T-helper 2 cell treated with Interferon-gamma antibody and Interleukin-4, amounts not matched to agents 100 ng/mL and 5 ng/mL, for 36 hours (primary cell): ENCODE results near the gene SEC16B. TPM values are rescaled to one million over a fixed set of nuclear protein-coding genes. Genes with fewer than 3 reads are reported as not detected.
"Not testable (repeated sequence)": the region's sequence is repeated elsewhere in the genome, so short reads cannot be mapped to it uniquely, and the experiment has no call there.

Experiments used
- intact Hi-C: fragments of 100-400 bp; cut with micrococcal nuclease; formaldehyde crosslinking; loops from one replicate; pipeline ENCODE4 v1.15.1; 2023
- total RNA-seq: library from RNA; stranded (reverse); gene quantifications from 2 replicates; pipeline ENCODE4 v1.2.3, GENCODE V29; 2022

SEC16B gene, protein sequence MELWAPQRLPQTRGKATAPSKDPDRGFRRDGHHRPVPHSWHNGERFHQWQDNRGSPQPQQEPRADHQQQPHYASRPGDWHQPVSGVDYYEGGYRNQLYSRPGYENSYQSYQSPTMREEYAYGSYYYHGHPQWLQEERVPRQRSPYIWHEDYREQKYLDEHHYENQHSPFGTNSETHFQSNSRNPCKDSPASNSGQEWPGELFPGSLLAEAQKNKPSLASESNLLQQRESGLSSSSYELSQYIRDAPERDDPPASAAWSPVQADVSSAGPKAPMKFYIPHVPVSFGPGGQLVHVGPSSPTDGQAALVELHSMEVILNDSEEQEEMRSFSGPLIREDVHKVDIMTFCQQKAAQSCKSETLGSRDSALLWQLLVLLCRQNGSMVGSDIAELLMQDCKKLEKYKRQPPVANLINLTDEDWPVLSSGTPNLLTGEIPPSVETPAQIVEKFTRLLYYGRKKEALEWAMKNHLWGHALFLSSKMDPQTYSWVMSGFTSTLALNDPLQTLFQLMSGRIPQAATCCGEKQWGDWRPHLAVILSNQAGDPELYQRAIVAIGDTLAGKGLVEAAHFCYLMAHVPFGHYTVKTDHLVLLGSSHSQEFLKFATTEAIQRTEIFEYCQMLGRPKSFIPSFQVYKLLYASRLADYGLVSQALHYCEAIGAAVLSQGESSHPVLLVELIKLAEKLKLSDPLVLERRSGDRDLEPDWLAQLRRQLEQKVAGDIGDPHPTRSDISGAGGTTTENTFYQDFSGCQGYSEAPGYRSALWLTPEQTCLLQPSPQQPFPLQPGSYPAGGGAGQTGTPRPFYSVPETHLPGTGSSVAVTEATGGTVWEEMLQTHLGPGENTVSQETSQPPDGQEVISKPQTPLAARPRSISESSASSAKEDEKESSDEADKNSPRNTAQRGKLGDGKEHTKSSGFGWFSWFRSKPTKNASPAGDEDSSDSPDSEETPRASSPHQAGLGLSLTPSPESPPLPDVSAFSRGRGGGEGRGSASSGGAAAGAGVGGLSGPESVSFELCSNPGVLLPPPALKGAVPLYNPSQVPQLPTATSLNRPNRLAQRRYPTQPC
- total RNA-seq: not detected in 2 replicates

DNA sequence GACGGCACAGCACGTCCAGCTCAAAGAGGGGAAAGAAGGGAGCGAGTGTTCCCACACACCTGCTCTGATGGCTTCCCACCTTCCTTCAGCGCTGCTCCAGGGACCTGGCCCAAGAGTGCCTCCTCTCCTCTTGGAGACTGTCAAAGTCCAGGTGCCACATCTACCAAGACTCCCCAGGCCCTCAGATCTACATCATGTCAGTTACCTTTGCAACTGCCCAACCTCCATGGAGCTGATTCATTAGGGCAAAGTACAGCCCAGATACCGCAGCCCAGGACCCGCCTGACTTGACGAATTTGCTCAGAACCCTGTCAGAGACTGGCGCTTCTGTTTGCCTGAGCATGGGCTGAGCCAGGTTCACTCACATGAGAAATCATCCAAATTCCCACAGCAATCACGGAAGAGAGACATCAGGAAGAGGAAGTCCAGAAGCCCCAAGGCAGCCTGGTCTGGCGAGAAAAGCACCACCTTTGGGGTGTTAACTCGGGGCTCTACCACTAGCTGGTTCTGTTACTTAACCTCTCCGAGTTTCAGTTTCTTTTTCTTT lies at the start of gene SEC16B:
TSS of gene SEC16B (minus strand) at position 234 of the 547 bp plus-strand sequence. CDS start 2,077 bp downstream, outside the sequence.
- intact Hi-C loops: no loop called here

DNA sequence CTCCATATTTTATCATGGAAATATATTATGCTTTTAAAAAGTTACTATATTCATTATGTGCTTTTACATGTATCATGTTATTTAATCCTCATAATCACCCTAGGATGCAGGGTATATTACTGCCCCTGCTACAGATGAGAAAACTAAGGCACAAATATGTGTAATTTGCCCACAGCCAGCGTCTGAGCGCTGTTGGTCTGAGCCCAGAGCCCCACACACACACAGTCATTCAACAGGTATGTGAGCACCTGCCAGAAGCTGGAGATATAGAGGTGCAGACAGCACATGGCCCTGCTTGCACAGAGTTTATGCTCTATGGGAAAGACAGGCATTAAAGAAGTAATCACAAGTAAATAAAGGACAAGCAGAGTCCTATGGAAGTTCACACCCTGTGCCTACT lies 49.8 kb upstream of the SEC16B start:
- intact Hi-C loops: no loop called here

DNA sequence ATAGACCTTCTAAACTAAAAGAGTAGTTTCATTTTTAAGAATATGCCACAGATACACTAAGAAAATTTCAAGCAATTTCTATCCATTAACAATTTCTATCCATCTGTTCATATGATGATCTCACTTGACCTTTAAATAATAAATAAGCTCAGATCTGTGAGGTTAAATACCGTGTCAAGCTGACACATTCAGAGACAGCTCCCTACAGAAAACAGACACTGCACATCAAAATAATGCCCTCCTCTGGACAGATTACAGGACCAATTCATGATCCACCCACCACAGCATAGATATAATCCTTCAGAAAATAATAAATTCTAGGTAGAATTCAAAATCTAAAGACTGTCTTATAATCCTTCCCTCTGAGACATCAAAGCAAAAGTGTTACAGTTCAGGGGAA lies 49.4 kb upstream of the SEC16B start:
- intact Hi-C loops: no loop called here

DNA sequence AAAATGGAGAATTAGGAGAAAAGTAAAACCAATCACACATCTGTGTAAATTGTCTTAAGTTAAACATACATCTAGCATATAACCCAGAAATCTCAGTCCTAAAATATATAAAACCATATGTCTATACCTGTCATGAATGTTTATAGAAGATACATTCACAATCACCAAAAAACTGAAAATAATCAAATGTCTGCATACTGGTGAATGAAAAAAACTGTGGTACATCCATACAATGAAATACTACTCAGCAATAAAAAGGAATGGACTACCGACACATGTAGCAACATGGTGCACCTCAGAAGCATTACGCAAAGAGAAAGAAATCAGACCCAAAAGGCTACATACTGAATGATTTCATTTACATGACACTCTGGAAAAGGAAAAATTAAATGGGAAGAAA lies 47.7 kb upstream of the SEC16B start:
- intact Hi-C loops: no loop called here

DNA sequence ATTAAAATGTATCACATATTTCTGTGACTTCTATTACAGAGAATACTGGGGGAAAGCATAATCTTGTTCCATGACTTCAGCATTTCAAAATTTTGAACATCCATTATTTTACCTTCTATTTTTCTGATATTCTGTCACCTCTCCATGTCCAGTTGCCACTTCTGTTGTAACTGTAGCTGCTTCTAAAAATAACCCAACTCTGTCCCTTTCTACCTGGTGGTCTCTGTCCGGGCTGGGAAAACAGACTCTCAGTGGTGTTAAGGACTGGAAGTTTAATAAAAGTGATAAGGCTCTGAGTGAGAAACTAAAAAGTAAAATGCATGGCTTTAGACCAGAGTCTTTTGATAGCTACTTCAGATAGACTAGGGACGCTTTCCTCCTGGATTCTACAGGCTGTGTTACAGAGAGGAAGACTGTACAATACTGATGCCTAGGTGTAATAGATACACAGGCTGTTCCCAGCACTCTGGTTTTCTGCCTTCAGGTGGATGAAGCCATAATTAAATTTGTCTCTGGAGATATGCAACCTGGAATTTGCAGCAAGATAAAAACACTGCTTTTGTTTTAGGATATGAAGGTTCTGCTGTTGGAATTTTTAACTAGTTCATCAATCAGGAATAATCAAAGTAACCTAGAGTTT lies 42.1 kb upstream of the SEC16B start:
- intact Hi-C loops: no loop called here

DNA sequence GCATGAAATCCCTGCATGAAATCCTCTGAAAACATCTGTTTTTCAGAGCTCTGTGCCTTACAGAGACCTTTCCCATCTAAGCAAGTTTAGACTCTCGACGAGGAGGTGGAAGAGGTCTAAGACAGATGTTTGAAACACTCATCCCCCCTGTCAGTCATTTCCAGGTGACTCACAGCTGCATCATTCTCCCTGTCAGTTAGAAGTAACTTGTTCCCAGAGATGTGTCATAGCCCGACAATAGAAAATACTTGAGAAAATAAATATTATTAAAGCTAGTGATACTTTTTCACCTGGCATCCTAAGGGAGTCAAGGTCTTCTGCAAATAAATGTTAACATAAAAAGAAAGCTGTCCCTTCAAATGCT lies 41.6 kb upstream of the SEC16B start:
- intact Hi-C loops: no loop called here

DNA sequence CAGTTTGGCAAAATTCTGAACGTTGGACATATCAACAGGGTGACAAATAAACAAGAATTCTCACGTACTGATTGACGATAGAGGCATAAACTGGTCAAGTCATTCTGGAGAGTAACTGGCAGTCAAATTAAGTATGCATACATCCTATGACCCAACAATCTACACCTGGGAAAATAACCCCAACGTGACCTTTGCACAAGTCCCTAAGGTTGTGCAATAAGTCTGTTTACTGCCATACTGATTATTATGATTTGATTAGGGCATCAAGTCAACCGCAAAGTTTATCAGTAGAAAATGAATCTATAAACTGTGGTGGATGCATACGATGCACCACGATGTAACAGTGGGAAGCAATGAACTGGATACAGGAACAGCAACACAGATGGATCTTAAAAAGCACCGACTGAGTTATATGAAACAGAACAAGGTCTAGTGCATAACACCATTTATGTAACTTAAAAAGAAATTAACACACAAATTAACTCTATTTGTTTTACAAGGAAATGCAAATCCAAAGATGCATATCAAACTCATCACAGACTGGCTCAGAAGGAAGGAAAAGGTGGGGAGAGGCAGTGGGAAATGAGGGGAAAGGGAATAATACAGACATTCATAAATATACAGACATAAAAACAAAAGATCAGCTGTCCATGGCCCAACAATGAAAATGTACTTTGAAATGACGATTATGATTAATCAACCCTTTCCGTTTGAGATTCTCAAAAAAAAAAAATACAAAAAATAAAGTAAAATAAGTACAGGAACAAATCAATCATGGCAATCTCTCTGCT lies 41.0 kb upstream of the SEC16B start:
- intact Hi-C loops: no loop called here

DNA sequence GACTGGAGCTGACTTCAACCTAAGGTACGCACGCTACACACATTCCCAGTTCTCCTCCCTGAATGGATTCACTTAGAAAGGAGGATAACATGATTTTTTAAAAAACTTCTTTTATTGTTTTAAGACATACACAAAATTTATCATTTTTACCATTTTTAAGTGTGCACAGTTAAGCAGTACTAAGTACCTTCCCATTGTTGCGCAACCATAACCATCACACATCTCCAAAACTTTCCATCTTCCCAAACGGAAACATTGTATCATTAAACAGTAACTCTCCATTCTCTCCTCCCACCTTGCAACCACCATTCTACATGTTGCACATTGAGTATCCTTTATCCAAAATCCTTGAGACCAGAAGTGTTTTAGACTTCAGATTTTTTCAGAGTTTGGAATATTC lies 36.2 kb upstream of the SEC16B start:
- intact Hi-C loops: no loop called here

DNA sequence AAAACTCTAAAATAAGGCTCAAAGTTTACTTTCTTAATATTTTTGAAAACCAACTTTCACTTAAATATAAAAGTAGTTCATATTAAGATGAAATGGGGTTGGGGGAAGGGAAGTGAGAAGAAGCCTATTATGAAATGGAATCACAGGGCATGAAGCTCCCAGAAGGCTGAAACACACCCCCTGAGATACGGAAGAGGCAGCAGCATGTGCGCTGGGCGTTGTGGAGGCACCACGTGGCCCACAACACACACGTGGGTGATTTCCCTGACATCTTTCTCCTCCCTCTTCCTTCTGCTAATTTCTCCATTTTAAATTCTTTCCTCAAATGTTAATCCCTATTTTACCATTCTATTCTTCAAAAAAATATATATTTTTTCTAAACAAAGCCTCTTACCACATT lies 35.6 kb upstream of the SEC16B start:
- intact Hi-C loops: no loop called here

DNA sequence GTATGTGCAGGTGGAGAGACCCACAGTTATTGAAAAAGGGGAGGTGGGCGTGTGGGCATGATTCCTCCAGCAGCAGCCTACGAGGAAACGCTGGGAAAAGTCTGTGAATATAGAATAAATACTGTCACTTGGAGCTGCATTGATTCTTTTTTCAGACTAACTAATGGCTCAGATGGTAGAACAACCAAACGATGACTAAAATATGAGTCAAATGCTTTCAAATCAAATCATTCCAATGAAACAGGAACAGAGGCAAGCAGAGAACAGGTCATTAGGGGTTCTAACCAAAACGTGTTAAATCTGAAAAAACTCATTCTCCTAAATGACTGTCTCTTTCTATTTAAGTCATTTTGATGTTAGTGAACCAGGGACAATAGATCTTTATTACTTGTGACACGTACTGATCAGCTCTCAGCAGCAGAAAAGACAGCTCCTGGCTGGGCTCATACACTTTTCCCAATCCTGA lies 35.1 kb upstream of the SEC16B start:
- intact Hi-C loops: no loop called here

DNA sequence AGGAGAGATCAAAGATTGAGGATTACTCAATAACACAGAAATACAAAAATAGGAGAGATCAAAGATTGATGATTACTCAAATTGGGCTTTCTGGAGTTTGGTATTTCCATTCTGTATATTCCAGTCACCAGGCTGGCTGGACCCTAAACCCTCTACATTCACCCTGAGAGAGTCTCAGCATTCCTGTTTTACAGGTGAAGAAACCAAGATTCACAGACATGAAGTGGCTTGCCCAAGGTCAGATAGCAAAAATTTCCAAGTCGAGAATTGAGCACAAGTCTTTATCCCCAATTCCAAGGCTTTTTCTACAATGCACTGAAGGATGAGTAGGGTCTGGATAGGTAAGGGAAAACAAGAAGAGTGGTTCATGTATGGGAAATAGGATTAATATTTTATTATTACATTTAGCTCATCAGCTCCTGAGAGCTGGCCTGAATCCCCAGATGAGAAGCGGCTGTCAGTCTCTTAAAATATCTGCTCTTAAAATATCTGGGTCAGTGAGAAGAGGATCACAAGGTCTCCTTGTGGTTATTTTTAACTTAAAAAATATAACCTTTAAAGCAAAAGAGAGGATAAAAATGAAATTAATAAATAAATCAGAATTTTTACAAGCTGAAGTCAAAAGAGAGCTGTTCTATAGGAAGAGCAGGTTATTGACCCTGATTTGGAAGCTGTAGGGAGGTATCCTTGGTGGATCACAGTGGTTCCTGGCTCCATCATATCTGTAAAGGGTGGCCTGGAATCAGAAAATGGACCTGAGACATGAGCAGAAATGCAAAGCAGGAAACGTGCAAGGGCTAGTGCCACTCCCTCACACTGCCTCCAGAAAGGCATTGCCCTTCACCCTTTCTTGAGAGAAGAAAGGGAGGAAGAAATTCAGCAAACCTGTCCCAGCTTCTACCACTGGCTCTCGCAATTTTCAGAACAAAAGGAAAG lies 29.1 kb upstream of the SEC16B start:
- intact Hi-C loops: no loop called here

DNA sequence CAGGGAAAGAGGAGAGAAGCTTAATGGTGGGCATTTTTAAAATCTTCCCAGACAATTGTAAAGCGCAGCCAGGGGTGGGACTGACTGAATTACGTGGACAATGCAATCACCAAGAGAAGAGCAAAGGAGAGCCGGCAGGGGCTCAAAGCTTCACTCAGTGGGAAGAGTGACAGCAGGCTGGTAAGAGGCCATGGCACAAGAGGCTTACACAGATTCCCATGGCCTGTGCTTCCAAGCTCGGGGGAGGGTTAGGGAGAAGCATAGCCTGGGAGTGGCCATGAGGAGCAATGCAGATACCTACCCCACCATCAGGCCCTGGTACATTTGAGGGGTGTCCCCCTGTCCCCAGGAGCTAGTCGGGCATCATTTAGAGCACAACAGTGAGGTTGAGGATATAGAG lies 27.1 kb upstream of the SEC16B start:
- intact Hi-C loops: no loop called here

DNA sequence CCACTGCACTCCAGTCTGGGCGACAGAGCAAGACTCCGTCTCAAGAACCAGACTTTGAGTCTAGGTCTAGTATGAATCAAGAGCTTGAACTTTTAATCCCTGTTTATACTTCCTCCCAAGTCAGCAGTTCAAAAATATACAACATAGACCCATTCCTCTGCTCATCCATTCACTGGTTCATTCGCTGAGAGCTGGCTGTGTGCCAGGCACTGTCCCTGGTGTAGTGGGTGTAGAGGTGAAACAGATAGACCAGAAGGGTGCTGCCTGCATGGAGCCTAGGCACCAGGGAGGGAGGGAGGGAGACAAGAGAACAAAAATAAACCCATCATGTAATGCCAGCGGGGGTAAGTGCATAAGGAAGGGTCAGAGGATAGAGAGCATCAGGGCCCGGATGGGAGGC lies 25.5 kb upstream of the SEC16B start:
- intact Hi-C loops: no loop called here

DNA sequence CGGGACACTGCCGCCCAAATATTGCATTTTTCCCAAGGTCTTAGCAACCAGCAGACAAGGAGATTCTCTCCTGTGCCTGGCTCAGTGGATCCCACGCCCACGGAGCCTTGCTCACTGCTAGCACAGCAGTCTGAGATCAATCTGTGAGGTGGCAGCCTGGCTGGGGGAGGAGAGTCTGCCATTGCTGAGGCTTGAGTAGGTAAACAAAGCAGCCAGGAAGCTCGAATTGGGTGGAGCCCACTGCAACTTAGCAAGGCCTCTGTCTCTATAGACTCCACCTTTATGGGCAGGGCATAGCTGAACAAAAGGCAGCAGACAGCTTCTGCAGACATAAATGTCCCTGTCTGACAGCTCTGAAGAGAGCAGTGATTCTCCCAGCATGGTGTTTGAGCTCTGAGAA lies 16.4 kb upstream of the SEC16B start:
- intact Hi-C loops: not testable (repeated sequence)

DNA sequence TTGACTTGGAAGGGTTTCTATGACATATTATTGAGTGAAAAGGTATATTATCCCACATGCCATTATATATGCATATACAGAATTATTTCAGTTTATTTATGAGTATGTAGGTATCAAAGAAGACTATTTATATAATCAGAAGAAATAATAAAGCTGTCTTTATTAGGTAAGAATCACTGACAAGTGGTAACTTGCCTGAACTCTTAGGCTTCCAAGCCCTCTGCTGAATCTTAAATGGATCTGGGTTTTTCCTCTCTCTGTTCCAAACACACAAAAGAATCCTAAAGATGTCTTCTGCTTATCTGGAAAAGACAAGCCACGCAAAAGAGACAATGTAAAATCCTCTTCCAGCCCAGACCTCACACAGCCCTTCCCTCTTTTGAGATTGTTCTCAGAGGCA lies 14.9 kb upstream of the SEC16B start:
- intact Hi-C loops: no loop called here

DNA sequence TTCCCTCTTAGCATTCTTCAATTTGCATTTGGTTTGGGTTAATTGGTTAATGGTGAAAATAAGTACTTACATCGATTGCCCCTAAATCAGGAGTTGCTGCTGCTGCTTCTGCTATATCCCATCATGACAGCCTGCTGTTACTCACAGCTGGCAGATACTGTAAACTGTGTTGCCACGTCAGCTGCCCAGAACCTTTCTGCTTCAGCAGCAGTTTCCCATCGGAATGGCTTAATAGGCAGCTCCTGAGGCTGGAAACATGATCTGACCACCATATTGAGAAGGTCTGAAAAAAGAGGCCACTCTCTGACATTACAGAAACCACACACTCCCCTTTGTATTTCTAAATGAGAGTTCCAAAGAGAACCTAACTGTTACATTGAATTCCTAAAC lies 14.3 kb upstream of the SEC16B start:
- intact Hi-C loops: no loop called here

DNA sequence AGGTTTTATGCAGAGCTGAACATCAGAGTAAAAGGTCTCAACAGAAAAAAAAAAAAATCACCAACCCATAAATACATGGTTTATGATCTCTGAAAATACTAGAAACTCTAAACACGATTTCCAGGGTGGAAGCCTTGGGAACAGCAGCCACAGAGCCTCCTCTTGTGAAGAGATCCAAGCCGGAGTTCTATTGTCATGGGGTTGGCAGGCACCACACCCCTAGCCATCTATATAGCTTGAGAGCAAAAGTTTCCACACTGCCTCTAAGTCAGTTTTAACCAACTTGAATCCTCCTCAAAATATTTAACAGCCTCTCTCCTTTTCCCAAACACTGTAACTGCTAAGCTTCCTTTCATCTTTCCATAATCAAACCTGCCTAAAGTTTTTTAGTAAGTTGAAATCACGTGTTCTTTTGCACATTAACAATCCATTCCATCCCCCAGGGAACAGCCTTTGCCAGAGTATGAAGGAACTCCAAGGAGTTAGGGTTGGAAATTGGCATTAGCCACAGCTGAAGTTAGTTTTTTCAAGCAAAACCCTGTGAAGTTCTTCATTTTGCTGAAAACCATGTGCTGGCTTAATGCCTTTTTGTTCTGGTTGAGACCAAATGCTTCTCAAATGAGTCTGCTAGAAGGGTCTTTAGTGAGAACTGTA lies 13.8 kb upstream of the SEC16B start:
- intact Hi-C loops: no loop called here

DNA sequence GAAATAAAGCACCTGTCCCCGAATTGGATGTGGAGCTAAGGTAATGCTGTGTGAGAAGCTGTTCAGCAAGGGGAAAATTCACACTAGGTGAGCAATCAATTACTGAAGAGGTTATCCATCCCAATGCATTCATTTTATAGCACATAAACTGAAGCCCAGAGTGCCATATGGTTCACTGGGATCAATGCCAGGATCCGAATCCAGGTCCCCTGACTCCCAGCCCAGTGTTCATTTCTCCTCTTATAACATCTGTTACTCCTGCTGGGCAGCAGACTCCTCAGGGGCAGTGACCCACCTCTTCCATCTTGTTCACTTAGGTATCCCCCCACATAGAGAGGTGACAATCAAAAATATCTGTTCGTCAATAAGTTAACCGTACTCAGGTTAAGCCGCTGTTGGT lies 13.2 kb upstream of the SEC16B start:
- intact Hi-C loops: no loop called here

DNA sequence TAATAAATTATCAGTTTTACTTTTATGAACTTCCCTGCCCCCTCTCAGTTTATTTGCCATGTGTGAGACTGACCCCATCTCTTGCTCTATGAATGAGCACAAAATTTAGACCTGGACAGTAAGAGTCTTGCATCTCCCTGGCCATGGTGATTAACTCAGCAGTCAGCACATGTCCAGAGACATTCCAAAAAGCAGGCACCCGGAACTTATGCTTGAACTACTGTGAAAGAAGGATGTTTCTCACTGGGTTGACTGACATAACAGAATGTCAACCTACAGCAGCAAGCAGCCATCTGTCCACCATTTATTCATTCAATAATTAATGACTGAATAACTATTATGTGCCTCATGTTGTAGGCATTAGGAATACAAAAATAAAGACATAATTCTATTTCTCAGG lies 11.3 kb upstream of the SEC16B start:
- intact Hi-C loops: no loop called here
